Measurements from ENCODE around the gene TBC1D19. TPM values are rescaled to one million over a fixed set of nuclear protein-coding genes. Genes with fewer than 3 reads are reported as not detected.
"Not testable (repeated sequence)": the region's sequence is repeated elsewhere in the genome, so short reads cannot be mapped to it uniquely, and the experiment has no call there.

The TBC1D19 gene
- total RNA-seq, 1 experiment from 2014 or later: 2.2 TPM

- Histone ChIP-seq H3K27ac (ENCODE audit: low read length) (no peak overlapping the region), H3K9me3 (ENCODE audit: control insufficient read depth, insufficient read depth, low read depth, low read length) (no peaks in the 10 kb centered on the region), H3K27me3 (ENCODE audit: control insufficient read depth, insufficient read depth, low read length) (no peaks in the 10 kb centered on the region), H3K36me3 (ENCODE audit: control insufficient read depth, insufficient read depth, low read length) (no peaks in the 10 kb centered on the region), H3K4me1 (ENCODE audit: control insufficient read depth, insufficient read depth, low read length) (no peaks in the 10 kb centered on the region), H3K4me3 (ENCODE audit: low read depth in 2 of 2, low read length in 2 of 2) (no peak overlapping the region)
- no peak for ATAC-seq
- POLR2A ChIA-PET: no interaction called here
- intact Hi-C loops (cut with micrococcal nuclease; ENCODE audit: unreplicated experiment) (no loop called here), in situ Hi-C loops (cut with HindIII; ENCODE audit: low pct_unique_long_range_greater_than_20kb, low sequenced_read_pairs) (no loop called here)
- DNase-seq (ENCODE audit: low read depth, low spot score): no peak
- TF ChIP-seq TCF7L2 (IDR thresholded peaks at IDR 0.05; ENCODE audit: low read depth, low read length): no peak
- TF ChIP-seq SIN3A (IDR thresholded peaks at IDR 0.05; ENCODE audit: borderline replicate concordance, insufficient read depth, low read depth, low read length): no peak
- no peak for TF ChIP-seq POLR2AphosphoS5 (IDR thresholded peaks at IDR 0.05; ENCODE audit: low read depth, low read length)
- TF ChIP-seq CTCF (IDR thresholded peaks at IDR 0.05): no peak
- TF ChIP-seq, protein P1, sequence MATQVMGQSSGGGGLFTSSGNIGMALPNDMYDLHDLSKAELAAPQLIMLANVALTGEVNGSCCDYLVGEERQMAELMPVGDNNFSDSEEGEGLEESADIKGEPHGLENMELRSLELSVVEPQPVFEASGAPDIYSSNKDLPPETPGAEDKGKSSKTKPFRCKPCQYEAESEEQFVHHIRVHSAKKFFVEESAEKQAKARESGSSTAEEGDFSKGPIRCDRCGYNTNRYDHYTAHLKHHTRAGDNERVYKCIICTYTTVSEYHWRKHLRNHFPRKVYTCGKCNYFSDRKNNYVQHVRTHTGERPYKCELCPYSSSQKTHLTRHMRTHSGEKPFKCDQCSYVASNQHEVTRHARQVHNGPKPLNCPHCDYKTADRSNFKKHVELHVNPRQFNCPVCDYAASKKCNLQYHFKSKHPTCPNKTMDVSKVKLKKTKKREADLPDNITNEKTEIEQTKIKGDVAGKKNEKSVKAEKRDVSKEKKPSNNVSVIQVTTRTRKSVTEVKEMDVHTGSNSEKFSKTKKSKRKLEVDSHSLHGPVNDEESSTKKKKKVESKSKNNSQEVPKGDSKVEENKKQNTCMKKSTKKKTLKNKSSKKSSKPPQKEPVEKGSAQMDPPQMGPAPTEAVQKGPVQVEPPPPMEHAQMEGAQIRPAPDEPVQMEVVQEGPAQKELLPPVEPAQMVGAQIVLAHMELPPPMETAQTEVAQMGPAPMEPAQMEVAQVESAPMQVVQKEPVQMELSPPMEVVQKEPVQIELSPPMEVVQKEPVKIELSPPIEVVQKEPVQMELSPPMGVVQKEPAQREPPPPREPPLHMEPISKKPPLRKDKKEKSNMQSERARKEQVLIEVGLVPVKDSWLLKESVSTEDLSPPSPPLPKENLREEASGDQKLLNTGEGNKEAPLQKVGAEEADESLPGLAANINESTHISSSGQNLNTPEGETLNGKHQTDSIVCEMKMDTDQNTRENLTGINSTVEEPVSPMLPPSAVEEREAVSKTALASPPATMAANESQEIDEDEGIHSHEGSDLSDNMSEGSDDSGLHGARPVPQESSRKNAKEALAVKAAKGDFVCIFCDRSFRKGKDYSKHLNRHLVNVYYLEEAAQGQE (IDR thresholded peaks at IDR 0.05; ENCODE audit: insufficient read depth in 1 of 2, low read depth in 2 of 2, low read length in 1 of 2): no peak
- CTCF ChIA-PET: no interaction called here
- no TSS peak for BruUV-seq (replicated peaks)
These were observed 6.8 kb upstream of the TBC1D19 start for GRCh38 chr4:26577066-26577465.

DNA sequence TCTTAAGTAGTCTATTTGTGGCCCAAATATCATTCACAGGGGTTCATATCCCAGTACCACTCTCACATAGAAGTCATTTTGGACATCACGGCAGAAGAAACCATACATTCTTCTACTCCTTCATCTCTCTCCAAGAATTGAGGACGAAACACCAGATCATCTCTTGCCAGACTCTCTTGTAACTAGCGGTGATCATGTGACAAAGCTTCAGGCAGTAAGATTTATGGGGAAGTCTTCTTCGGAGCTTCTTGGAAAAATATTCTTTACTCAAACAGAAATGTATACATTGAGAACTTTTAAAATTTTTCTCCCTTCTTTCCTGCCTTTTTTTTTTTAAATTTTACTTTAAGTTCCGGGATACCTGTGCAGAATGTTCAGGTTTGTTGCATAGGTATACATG is 4.7 kb upstream of the TBC1D19 start:
- POLR2A ChIA-PET: interaction anchor here (0.6 kb wide), 1 partner anchor 11 kb away, joined by 3 read pairs; no protein-coding TSS in a partner anchor
- H3K4me3 ChIP-seq (ENCODE audit: low read depth in 2 of 2, low read length in 2 of 2): no peak overlapping the region
- in situ Hi-C loops (cut with HindIII; ENCODE audit: low pct_unique_long_range_greater_than_20kb, low sequenced_read_pairs) (no loop called here), intact Hi-C loops (cut with micrococcal nuclease; ENCODE audit: unreplicated experiment) (no loop called here)
- no peaks in the 10 kb centered on the region for H3K27me3 ChIP-seq (ENCODE audit: control insufficient read depth, insufficient read depth, low read length)
- no peaks in the 10 kb centered on the region; the same call in 1 of the 2 replicates for H3K36me3 ChIP-seq (ENCODE audit: control insufficient read depth, insufficient read depth, low read length)
- DNase-seq (ENCODE audit: low read depth, low spot score): no peak
- BruUV-seq (replicated peaks): no TSS peak
- CTCF ChIA-PET: no interaction called here
- TF ChIP-seq POLR2AphosphoS5 (IDR thresholded peaks at IDR 0.05; ENCODE audit: low read depth, low read length) (no peak), CTCF (IDR thresholded peaks at IDR 0.05) (no peak), TCF7L2 (IDR thresholded peaks at IDR 0.05; ENCODE audit: low read depth, low read length) (no peak), SIN3A (IDR thresholded peaks at IDR 0.05; ENCODE audit: borderline replicate concordance, insufficient read depth, low read depth, low read length) (no peak)
- TF ChIP-seq, protein P1 (IDR thresholded peaks at IDR 0.05; ENCODE audit: insufficient read depth in 1 of 2, low read depth in 2 of 2, low read length in 1 of 2): no peak
- ATAC-seq: no peak
- no peaks in the 10 kb centered on the region for H3K9me3 ChIP-seq (ENCODE audit: control insufficient read depth, insufficient read depth, low read depth, low read length)
- H3K4me1 ChIP-seq (ENCODE audit: control insufficient read depth, insufficient read depth, low read length): no peaks in the 10 kb centered on the region
- no peak overlapping the region for H3K27ac ChIP-seq (ENCODE audit: low read length)

DNA sequence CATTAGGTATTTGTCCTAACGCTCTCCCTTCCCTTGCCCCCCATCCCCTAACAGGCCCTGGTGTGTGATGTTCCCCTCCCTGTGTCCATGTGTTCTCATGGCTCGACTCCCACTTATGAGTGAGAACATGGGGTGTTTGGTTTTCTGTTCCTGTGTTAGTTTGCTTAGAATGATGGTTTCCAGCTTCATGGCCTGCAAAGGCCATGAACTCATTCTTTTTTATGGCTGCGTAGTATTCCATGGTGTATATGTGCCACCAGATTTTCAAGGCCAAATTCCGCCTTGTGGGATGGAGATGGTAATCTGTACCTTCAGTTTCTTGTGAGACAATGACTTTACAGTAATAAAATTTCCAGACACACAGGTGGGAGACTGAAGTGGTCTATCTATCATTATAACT is 2.5 kb upstream of the TBC1D19 start:
- DNase-seq (ENCODE audit: low read depth, low spot score); H3K36me3 ChIP-seq (ENCODE audit: control insufficient read depth, insufficient read depth, low read length); H3K4me3 ChIP-seq (ENCODE audit: low read depth in 2 of 2, low read length in 2 of 2); POLR2A ChIA-PET; H3K9me3 ChIP-seq (ENCODE audit: control insufficient read depth, insufficient read depth, low read depth, low read length); CTCF ChIA-PET; H3K27me3 ChIP-seq (ENCODE audit: control insufficient read depth, insufficient read depth, low read length); H3K4me1 ChIP-seq (ENCODE audit: control insufficient read depth, insufficient read depth, low read length); BruUV-seq (replicated peaks); ATAC-seq; intact Hi-C loops (cut with micrococcal nuclease; ENCODE audit: unreplicated experiment); in situ Hi-C loops (cut with HindIII; ENCODE audit: low pct_unique_long_range_greater_than_20kb, low sequenced_read_pairs); H3K27ac ChIP-seq (ENCODE audit: low read length): not testable (repeated sequence)

Measured in Panc1 (cell line).